ENCODE measurements around the gene SLC16A12. TPM values are rescaled to one million over a fixed set of nuclear protein-coding genes. Genes with fewer than 3 reads are reported as not detected.

Gene SLC16A12
- total RNA-seq, 1 experiment from 2014 or later: 10.9 TPM

GRCh38 chr10:89537364-89537763, 2.0 kb upstream of the SLC16A12 start:
- Mint-ChIP-seq H3K4me3 (no peak overlapping the region; the same call in 1 of the 2 replicates), H3K4me1 (peaks cover 40% of the 10 kb centered on the region)
- TF ChIP-seq FOXJ3 (CRISPR knock-in tag; IDR thresholded peaks at IDR 0.05; ENCODE audit: borderline replicate concordance) (no peak), ZNF121 (CRISPR knock-in tag; IDR thresholded peaks at IDR 0.05) (no peak), NR2C2 (CRISPR knock-in tag; IDR thresholded peaks at IDR 0.05) (no peak), FOXP4 (CRISPR knock-in tag; IDR thresholded peaks at IDR 0.05) (no peak), MYBL2 (CRISPR knock-in tag; IDR thresholded peaks at IDR 0.05) (no peak), GTF2I (CRISPR knock-in tag; conservative IDR thresholded peaks at IDR 0.05) (no peak), KAT7 (CRISPR knock-in tag; IDR thresholded peaks at IDR 0.05; ENCODE audit: borderline replicate concordance) (no peak), ETV6 (CRISPR knock-in tag; IDR thresholded peaks at IDR 0.05) (no peak), ZNF219 (CRISPR knock-in tag; IDR thresholded peaks at IDR 0.05; ENCODE audit: borderline replicate concordance) (no peak), ATF2 (CRISPR knock-in tag; IDR thresholded peaks at IDR 0.05; ENCODE audit: borderline replicate concordance, low read depth) (no peak), USF2 (CRISPR knock-in tag; IDR thresholded peaks at IDR 0.05) (no peak), ATF6 (CRISPR knock-in tag; IDR thresholded peaks at IDR 0.05) (no peak), HMGXB4 (CRISPR knock-in tag; IDR thresholded peaks at IDR 0.05) (no peak), MXD4 (CRISPR knock-in tag; IDR thresholded peaks at IDR 0.05; ENCODE audit: borderline replicate concordance) (no peak), ZNF512 (CRISPR knock-in tag; IDR thresholded peaks at IDR 0.05; ENCODE audit: borderline replicate concordance) (no peak), ELF4 (CRISPR knock-in tag; IDR thresholded peaks at IDR 0.05; ENCODE audit: low read depth) (no peak), ZNF317 (CRISPR knock-in tag; IDR thresholded peaks at IDR 0.05; ENCODE audit: borderline replicate concordance, low read depth) (no peak), E2F1 (CRISPR knock-in tag; IDR thresholded peaks at IDR 0.05) (no peak), ZNF423 (CRISPR knock-in tag; IDR thresholded peaks at IDR 0.05) (no peak), SMAD4 (CRISPR knock-in tag; IDR thresholded peaks at IDR 0.05) (no peak)

More at GRCh38 chr10:89537364-89537763, 2.0 kb upstream of the SLC16A12 start:
- CTCF ChIA-PET: interaction anchor here (0.7 kb wide), 2 partner anchors 22 to 25 kb away, joined by 3 read pairs; no protein-coding TSS in a partner anchor
- no peaks in the 10 kb centered on the region for H3K9me3 Mint-ChIP-seq
- peaks cover 21% of the 10 kb centered on the region for H3K27me3 Mint-ChIP-seq (ENCODE audit: low read depth)
- H3K27ac Mint-ChIP-seq: peak overlapping the region; percentile 68; the same call in 1 of the 2 replicates
- DNase-seq (ENCODE audit: low spot score) (no peak), ATAC-seq (no peak)
- no peaks in the 10 kb centered on the region for H3K36me3 Mint-ChIP-seq
- POLR2A ChIA-PET: interaction anchor here (0.6 to 0.7 kb wide), 2 partner anchors 39 to 107 kb away, joined by 3 to 7 read pairs; no protein-coding TSS in a partner anchor
